ENCODE measurements around the gene DYSF. TPM values are rescaled to one million over a fixed set of nuclear protein-coding genes. Genes with fewer than 3 reads are reported as not detected.

DYSF gene
- total RNA-seq, 1 donor from 2014 or later, result 72.0 TPM

DNA sequence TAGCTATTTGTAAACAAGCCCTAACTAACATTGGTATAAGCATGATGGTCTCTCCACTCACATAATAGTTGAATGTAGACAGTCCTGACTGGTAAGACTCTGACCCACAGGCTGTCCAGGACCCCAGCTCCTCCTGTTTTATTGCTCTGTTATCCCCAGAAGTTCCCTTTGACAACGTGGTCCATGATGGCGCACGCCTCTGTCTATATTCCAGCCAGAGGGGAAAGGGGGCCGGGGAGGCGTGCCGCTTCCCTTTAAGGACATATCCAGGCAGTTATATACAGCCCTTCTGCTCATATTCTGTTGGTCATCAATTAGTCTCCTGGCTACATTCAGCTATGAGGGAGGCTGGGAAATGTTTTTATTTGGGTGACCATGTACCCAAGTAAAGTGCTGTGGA, 6.7 kb downstream of the DYSF start:
- Mint-ChIP-seq H3K4me3 (ENCODE audit: unreplicated experiment) (no peak overlapping the region), H3K9me3 (ENCODE audit: unreplicated experiment) (no peaks in the 10 kb centered on the region), H3K36me3 (ENCODE audit: unreplicated experiment) (no peaks in the 10 kb centered on the region), H3K4me1 (ENCODE audit: unreplicated experiment) (peaks cover 62% of the 10 kb centered on the region), H3K27me3 (ENCODE audit: unreplicated experiment) (no peaks in the 10 kb centered on the region), H3K27ac (ENCODE audit: unreplicated experiment) (peak overlapping the region; percentile 32)
- TF ChIP-seq, protein P1, sequence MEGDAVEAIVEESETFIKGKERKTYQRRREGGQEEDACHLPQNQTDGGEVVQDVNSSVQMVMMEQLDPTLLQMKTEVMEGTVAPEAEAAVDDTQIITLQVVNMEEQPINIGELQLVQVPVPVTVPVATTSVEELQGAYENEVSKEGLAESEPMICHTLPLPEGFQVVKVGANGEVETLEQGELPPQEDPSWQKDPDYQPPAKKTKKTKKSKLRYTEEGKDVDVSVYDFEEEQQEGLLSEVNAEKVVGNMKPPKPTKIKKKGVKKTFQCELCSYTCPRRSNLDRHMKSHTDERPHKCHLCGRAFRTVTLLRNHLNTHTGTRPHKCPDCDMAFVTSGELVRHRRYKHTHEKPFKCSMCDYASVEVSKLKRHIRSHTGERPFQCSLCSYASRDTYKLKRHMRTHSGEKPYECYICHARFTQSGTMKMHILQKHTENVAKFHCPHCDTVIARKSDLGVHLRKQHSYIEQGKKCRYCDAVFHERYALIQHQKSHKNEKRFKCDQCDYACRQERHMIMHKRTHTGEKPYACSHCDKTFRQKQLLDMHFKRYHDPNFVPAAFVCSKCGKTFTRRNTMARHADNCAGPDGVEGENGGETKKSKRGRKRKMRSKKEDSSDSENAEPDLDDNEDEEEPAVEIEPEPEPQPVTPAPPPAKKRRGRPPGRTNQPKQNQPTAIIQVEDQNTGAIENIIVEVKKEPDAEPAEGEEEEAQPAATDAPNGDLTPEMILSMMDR (IDR thresholded peaks at IDR 0.05), result no peak
- DNase-seq (ENCODE audit: extremely low spot score, unreplicated experiment), result no peak

DNA sequence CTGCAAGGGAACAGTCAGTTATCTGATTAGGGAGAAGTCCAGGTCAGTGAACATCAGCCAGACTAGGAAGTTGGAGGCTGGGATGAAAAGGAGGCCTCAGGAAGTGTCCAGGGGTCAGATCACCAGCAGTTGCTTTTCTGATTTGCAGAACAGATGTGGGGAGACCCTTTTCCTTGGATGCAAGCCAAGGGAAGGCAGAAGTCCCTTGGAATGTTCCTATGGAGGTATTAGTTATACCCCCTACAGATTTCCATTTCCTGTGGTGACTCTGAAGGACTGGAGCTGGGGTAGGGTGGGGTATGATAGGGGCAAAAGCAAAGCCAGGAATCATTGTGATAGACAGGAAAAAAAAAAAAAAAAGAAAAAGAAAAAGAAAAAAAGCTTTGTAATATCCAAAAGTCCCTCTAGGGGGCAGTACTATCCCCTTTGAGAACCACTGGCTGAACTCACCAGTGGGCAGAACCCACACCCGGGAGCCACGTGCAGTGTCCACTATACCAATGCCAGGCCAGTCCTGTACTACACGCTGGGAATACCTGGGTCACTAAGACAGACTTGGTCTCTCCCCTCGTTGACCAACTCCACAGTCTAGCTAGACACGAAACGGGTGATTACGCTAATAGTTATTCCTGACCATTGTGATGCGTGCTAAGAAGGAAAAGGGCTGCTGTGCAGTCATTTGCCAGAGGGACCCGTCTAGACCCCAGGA, 7.4 kb downstream of the DYSF start:
- Mint-ChIP-seq H3K36me3 (ENCODE audit: unreplicated experiment) (no peaks in the 10 kb centered on the region), H3K4me3 (ENCODE audit: unreplicated experiment) (no peak overlapping the region), H3K4me1 (ENCODE audit: unreplicated experiment) (peaks cover 55% of the 10 kb centered on the region), H3K27ac (ENCODE audit: unreplicated experiment) (peak overlapping the region; percentile 32), H3K9me3 (ENCODE audit: unreplicated experiment) (no peaks in the 10 kb centered on the region), H3K27me3 (ENCODE audit: unreplicated experiment) (no peaks in the 10 kb centered on the region)
- no peak for DNase-seq (ENCODE audit: extremely low spot score, unreplicated experiment)
- TF ChIP-seq, protein P1 (IDR thresholded peaks at IDR 0.05), result peak; percentile 70

DNA sequence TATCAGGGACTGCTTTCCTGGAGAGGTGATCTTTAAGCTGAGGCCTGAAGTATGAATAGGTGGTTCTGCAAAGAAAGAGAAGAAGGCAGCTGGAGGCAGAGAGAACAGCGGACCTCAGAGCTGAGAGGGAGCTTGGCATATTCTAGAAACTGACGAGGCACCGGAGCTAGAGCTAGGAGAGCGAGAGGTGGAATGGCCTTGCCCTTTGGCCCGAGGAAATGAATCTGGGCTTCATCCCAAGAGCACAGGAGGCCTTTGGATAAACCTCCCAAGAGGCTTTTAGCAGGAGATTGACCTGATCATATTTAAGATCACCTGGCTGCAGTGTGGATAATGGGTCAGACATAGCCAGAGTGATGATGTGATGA, 7.9 kb downstream of the DYSF start:
- peak; percentile 57 for DNase-seq (ENCODE audit: extremely low spot score, unreplicated experiment)
- Mint-ChIP-seq H3K27me3 (ENCODE audit: unreplicated experiment) (no peaks in the 10 kb centered on the region), H3K4me3 (ENCODE audit: unreplicated experiment) (no peak overlapping the region), H3K4me1 (ENCODE audit: unreplicated experiment) (peaks cover 50% of the 10 kb centered on the region), H3K27ac (ENCODE audit: unreplicated experiment) (peak overlapping the region; percentile 32), H3K36me3 (ENCODE audit: unreplicated experiment) (no peaks in the 10 kb centered on the region), H3K9me3 (ENCODE audit: unreplicated experiment) (no peaks in the 10 kb centered on the region)
- TF ChIP-seq, protein P1 (IDR thresholded peaks at IDR 0.05), result no peak

DNA sequence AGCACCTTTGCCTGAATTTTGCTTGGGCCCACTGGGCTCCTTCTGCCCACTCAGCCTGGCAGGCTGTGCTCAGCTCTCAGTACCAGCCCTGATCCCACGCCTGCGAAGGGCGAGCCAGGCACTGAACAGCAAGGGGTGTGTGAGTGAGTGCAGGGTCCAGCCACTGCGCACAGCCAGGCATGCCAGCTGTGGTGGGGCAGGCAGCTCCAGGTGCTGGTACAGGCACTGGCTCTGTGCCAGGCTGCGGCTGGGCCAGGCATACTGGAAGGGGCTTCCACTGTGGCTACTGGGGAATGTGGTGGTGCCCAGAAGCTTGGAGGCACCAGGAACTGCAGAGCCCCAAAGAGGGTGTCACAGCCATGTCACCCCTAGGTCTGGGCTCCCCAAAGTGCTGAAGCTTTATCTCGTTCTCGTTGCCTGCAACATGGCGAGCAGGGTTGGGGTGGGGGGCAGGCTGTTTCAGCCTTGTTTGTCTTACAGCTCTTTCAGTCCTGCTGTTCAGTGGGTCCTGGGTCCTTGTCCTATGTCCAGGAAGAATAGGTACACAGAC, 8.8 kb downstream of the DYSF start:
- H3K4me3 Mint-ChIP-seq (ENCODE audit: unreplicated experiment), result no peak overlapping the region
- TF ChIP-seq, protein P1 (IDR thresholded peaks at IDR 0.05), result no peak
- H3K9me3 Mint-ChIP-seq (ENCODE audit: unreplicated experiment), result no peaks in the 10 kb centered on the region
- DNase-seq (ENCODE audit: extremely low spot score, unreplicated experiment), result peak; percentile 78
- no peaks in the 10 kb centered on the region for H3K27me3 Mint-ChIP-seq (ENCODE audit: unreplicated experiment)
- no peaks in the 10 kb centered on the region for H3K36me3 Mint-ChIP-seq (ENCODE audit: unreplicated experiment)
- peaks cover 47% of the 10 kb centered on the region for H3K4me1 Mint-ChIP-seq (ENCODE audit: unreplicated experiment)
- no peak overlapping the region for H3K27ac Mint-ChIP-seq (ENCODE audit: unreplicated experiment)

DNA sequence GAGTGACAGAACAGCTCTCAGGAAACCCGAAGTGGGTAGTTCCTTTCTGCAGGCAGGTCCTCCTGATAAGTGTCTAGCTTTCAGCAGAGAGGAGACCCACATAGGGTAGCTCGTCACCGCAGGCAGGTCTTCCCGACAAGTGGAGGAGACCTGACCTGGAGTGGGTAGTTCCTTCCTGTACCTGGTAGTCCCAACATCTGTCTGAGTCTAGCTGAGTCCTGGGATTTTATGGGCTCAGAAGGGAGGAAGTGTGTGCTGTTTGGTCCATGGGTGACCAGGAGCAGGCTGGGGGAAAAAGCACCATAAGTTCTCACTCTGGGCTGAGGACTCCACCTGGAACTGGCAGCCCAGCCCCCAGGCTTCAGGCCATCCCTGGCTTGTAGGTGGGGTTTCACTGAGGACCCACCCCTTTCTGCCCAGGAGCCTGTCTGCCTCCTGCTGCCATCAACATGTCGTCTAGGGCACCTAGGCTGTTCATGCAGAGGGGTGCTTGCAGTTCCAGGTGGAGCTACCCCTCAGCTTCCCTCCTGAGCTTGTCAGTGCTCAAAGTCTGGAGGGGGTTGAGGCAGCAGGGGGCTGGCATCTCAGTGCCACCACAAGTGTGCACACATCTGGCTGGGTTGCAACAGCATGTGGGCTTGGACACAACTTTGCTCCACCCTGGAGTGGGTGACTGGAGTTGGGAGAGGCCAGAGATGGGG, 9.4 kb downstream of the DYSF start:
- Mint-ChIP-seq H3K36me3 (ENCODE audit: unreplicated experiment) (no peaks in the 10 kb centered on the region), H3K27ac (ENCODE audit: unreplicated experiment) (no peak overlapping the region), H3K4me1 (ENCODE audit: unreplicated experiment) (peaks cover 47% of the 10 kb centered on the region), H3K9me3 (ENCODE audit: unreplicated experiment) (no peaks in the 10 kb centered on the region), H3K27me3 (ENCODE audit: unreplicated experiment) (no peaks in the 10 kb centered on the region), H3K4me3 (ENCODE audit: unreplicated experiment) (no peak overlapping the region)
- TF ChIP-seq, protein P1 (IDR thresholded peaks at IDR 0.05), result no peak
- peak; percentile 66 for DNase-seq (ENCODE audit: extremely low spot score, unreplicated experiment)

All from osteocyte (in vitro differentiated cells).